ENCODE measurements around the gene CRHR2.

Gene CRHR2

DNA sequence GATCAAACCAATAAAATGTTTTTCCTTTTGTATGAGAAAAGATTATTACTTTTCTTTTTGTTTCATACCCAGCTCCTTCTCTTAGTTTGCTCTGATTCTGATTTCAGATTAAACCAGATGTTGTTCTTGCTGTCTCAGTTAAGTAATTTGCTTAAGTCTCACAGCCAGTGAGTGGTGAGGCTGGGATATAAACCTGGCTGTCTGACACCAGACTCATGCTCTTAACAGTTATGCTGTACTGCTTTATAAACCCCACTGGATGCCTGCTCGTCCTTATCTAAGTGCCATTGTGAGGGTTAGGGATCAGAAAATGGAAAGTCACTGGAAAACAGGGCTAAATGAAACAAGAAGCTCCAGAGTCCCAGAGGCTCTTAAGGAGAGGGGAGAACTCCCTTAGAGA lies 63.3 kb downstream of the CRHR2 start:
- H3K4me1 ChIP-seq (ENCODE audit: insufficient read depth, low read length): no peaks in the 10 kb centered on the region
- H3K9me3 ChIP-seq (ENCODE audit: control insufficient read depth, insufficient read depth, low read length): no peaks in the 10 kb centered on the region
- H3K36me3 ChIP-seq (ENCODE audit: insufficient read depth, low read length): peaks cover 60% of the 10 kb centered on the region
- no peak overlapping the region for H3K9ac ChIP-seq (ENCODE audit: low read depth, low read length)

DNA sequence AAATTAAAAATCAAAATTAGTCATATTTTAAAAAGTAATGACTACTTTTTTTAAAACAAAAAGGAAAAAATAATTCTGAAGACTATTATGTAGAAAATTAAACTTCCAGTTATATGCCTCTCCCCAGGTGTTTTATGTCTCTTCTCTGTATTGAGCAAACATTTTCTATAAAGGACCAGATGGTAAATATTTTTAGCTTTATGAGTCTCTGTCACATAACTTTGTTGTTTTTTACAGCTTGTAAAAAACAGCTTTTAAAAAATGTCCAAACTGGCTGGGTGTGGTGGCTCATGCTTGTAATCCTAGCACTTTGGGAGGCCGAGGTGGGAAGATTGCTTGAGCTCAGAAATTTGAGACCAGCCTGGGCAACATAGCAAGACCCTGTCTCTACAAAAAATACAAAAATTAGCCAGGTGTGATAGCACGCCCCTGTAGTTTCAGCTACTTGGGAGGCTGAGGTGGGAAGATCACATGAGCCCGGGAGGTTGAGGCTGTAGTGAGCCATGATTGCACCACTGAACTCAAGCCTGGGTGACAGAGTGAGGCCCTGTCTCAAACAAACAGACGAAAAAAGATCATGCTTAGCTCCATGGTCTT lies 64.1 kb downstream of the CRHR2 start:
- Histone ChIP-seq H3K36me3 (ENCODE audit: insufficient read depth, low read length) (peaks cover 58% of the 10 kb centered on the region), H3K9ac (ENCODE audit: low read depth, low read length) (no peak overlapping the region), H3K9me3 (ENCODE audit: control insufficient read depth, insufficient read depth, low read length) (no peaks in the 10 kb centered on the region), H3K4me1 (ENCODE audit: insufficient read depth, low read length) (no peaks in the 10 kb centered on the region)

DNA sequence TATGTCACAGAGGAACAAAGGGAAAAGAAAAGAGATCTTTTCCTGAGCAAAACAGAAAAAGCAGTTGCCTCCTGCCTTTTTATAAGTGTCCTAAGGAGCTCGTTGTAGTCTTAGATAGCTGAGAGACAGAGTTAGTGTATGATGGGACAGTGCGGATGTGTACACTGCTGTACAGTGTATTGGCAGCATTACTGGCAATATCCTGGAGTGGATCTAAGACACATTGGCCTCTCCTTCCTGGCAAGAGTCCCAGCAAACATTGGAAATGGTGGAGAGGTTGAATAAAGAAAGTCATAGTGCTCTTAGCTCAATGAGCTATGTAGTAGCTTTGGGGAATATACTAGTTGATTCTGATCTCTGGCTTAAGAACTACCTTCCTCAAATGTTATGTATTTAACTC lies 64.9 kb downstream of the CRHR2 start:
- Histone ChIP-seq H3K4me1 (ENCODE audit: insufficient read depth, low read length) (no peaks in the 10 kb centered on the region), H3K9me3 (ENCODE audit: control insufficient read depth, insufficient read depth, low read length) (no peaks in the 10 kb centered on the region), H3K9ac (ENCODE audit: low read depth, low read length) (no peak overlapping the region), H3K36me3 (ENCODE audit: insufficient read depth, low read length) (peaks cover 65% of the 10 kb centered on the region)

DNA sequence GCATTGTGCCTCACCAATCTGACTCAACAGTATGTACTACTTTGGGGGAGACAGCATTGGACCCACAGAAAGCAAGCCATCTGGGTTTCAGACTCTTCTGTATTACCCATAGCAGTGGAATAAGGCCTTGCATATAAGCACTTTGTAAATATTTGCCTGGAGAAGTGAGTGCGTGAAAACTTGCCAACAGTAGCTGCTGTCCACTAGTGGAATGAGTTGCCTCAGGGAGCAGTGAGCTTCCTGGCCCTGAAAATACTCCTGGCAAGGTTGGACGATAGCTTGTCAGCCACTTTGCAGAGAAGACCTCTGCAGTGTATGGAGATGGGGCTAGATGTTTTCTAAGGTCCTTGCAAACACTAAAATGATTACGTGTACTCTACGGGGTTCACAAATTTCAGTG lies 65.9 kb downstream of the CRHR2 start:
- Histone ChIP-seq H3K4me1 (ENCODE audit: insufficient read depth, low read length) (no peaks in the 10 kb centered on the region), H3K36me3 (ENCODE audit: insufficient read depth, low read length) (peaks cover 57% of the 10 kb centered on the region), H3K9ac (ENCODE audit: low read depth, low read length) (no peak overlapping the region), H3K9me3 (ENCODE audit: control insufficient read depth, insufficient read depth, low read length) (no peaks in the 10 kb centered on the region)

DNA sequence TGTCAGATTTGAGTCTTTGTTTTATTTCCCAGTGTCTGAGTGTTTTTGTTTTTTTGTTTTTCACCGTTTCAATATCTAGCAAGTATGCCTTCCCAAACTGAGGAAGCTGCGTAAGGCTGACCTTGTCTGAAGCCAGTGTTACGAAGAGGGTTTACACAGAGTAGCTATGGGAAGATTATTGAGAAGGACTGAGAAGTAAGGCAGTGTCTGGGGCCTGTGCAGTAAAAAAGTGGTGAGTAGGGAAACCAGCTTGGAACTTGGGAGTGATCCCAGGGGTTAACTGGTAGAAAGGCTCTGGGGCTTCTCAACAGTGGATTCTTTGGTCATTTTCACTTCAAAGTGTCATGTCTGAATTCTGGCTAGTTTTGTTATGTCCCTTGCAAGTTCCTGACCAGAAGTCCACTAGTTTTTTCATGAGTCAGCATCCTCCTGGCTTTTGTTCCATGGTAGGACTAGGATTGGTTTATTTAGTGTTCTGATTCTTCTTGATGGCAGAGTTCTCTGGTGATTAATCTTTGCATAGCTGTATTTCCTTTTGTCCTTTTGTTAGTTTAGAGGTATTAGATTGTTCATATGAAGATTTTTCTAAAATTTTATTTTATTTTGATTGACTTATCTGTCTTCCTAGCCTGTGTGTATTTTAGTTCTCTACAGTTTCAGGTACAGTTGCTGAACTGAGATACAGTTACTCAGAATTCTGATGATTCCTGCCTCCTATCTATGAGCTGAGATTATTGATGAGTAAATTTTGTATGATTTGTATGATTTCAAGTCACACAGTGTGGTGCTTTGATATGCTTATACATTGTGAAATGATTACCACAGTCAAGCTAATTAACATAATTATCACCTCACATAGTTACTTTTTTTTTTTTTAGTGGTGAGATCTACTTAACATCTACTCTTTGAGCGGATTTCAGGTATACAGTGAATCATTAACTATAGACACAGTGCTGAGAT lies 68.6 kb downstream of the CRHR2 start:
- H3K36me3 ChIP-seq (ENCODE audit: insufficient read depth, low read length): peaks cover 55% of the 10 kb centered on the region
- no peaks in the 10 kb centered on the region for H3K4me1 ChIP-seq (ENCODE audit: insufficient read depth, low read length)
- H3K9ac ChIP-seq (ENCODE audit: low read depth, low read length): no peak overlapping the region
- no peaks in the 10 kb centered on the region for H3K9me3 ChIP-seq (ENCODE audit: control insufficient read depth, insufficient read depth, low read length)

DNA sequence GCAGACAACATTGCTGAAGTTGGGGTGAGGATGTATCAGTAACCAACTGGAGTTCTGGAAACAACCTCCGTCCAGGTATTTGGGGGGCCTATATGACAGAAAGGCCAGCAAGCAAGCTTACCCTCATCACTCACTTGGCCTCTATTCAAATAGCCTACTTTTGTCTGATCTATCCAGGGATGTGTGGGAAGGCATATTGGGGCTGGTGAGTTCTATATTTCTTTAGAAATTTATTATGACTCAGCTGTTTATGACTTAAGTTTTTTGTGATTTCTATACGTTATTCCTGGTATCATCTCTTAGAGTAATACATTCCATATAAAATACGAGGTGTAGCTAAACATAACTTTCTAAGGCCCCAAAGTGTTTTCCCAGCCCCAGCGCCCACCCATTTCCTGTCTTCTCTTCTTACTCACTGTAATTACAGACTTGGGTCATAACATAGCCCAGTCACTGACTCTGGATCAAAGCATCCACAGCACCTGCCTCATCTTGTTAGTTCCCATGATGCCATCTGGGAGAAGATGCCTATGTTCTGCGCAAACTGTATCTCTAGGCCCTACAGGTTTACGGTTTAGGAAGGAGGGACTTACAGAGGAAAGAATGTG lies 69.5 kb downstream of the CRHR2 start:
- no peak overlapping the region for H3K9ac ChIP-seq (ENCODE audit: low read depth, low read length)
- H3K9me3 ChIP-seq (ENCODE audit: control insufficient read depth, insufficient read depth, low read length): no peaks in the 10 kb centered on the region
- peaks cover 52% of the 10 kb centered on the region for H3K36me3 ChIP-seq (ENCODE audit: insufficient read depth, low read length)
- no peaks in the 10 kb centered on the region for H3K4me1 ChIP-seq (ENCODE audit: insufficient read depth, low read length)

DNA sequence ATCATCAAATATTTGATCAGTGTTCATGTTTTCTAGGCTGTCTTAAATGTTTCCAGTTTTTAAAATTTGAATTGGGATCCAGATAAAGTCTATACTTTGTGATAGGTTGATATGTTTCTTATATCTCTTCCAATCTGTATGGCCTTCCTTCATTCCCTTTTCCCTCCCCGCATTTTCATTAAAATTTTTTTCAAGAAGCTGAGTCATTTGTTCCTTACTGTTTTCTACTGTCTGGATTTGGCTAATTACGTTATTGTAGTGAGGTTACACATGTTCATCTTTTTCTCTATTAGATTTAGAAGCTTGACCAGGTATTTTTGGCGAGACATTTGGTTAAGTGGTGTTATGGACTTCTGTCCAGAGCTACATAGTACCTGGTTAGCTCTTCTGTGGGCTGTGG lies 76.4 kb downstream of the CRHR2 start:
- no peak overlapping the region for H3K9ac ChIP-seq (ENCODE audit: low read depth, low read length)
- H3K36me3 ChIP-seq (ENCODE audit: insufficient read depth, low read length): peaks cover 30% of the 10 kb centered on the region
- H3K9me3 ChIP-seq (ENCODE audit: control insufficient read depth, insufficient read depth, low read length): no peaks in the 10 kb centered on the region
- no peaks in the 10 kb centered on the region for H3K4me1 ChIP-seq (ENCODE audit: insufficient read depth, low read length)

DNA sequence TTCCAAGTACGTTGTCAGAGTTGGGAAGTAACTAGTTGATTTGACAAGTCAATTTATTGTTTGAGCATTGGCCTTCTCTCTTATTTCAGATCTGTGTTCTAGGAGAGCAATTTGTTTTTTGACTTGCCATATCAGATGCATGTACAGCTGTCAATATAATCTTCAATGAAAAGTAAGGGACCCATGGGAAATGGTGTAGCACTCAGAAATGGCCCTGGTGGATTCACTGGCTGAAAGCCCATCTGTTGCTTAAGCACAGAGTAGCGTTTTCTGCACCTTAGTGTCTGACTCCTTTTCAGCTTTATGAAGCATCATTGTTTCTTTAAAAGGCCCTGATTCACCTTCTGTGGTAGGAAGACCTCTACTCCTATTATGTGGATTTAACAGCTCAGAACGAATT lies 77.4 kb downstream of the CRHR2 start:
- H3K4me1 ChIP-seq (ENCODE audit: insufficient read depth, low read length): no peaks in the 10 kb centered on the region
- H3K36me3 ChIP-seq (ENCODE audit: insufficient read depth, low read length): peaks cover 35% of the 10 kb centered on the region

More for the DNA sequence above, 77.4 kb downstream of the CRHR2 start:
- H3K9me3 ChIP-seq (ENCODE audit: control insufficient read depth, insufficient read depth, low read length): no peaks in the 10 kb centered on the region
- H3K9ac ChIP-seq (ENCODE audit: low read depth, low read length): no peak overlapping the region
